NCI-H1436 (cell line): ENCODE measurements around the gene ADAM33.

Source experiments
- DNase-seq: peaks from one replicate; lab custom pipeline; 2025; lab: John Stamatoyannopoulos, UW

Gene ADAM33

GRCh38 chr20:3646651-3647050 lies 35.2 kb downstream of the ADAM33 start:
- DNase-seq, result no peak

GRCh38 chr20:3646067-3646440 lies 35.8 kb downstream of the ADAM33 start:
- DNase-seq, result no peak

- no peak for DNase-seq
These were observed 36.3 kb downstream of the ADAM33 start for GRCh38 chr20:3645309-3646066.

- DNase-seq, result no peak
These were observed 41.6 kb downstream of the ADAM33 start for GRCh38 chr20:3640259-3640658.

GRCh38 chr20:3635346-3635745 lies 46.5 kb downstream of the ADAM33 start:
- no peak for DNase-seq

GRCh38 chr20:3633913-3634478 lies 47.8 kb downstream of the ADAM33 start:
- no peak for DNase-seq

- DNase-seq, result no peak
These were observed 49.4 kb downstream of the ADAM33 start for GRCh38 chr20:3632311-3633004.

GRCh38 chr20:3631534-3631933 lies 50.3 kb downstream of the ADAM33 start:
- DNase-seq, result no peak

- no peak for DNase-seq
These were observed 51.4 kb downstream of the ADAM33 start for GRCh38 chr20:3630429-3630828.

- no peak for DNase-seq
These were observed 51.9 kb downstream of the ADAM33 start for GRCh38 chr20:3629893-3630292.

- no peak for DNase-seq
These were observed 53.1 kb downstream of the ADAM33 start for GRCh38 chr20:3628502-3629314.

GRCh38 chr20:3627476-3627875 lies 54.3 kb downstream of the ADAM33 start:
- DNase-seq, result no peak

GRCh38 chr20:3622406-3622805 lies 59.4 kb downstream of the ADAM33 start:
- no peak for DNase-seq

- no peak for DNase-seq
These were observed 60.7 kb downstream of the ADAM33 start for GRCh38 chr20:3621111-3621510.
